NCI-H82 treated with DMSO at 0.1 percent for 48 hours (cell line): ENCODE results near the gene LCORL.
"Not testable (repeated sequence)": the region's sequence is repeated elsewhere in the genome, so short reads cannot be mapped to it uniquely, and the experiment has no call there.

Experiments
- DNase-seq: peaks from one replicate; lab custom pipeline; 2025; ENCODE audit not compliant: unreplicated experiment; lab: John Stamatoyannopoulos, UW

LCORL gene

GRCh38 chr4:18021720-18022571, at the start of gene LCORL:
Gene LCORL (minus strand): TSS chr4:18021755. CDS start chr4:18021751, 4 bp downstream.
- DNase-seq, result peak; percentile 93

GRCh38 chr4:18069810-18070209, 48.3 kb upstream of the LCORL start:
- no peak for DNase-seq

- no peak for DNase-seq
These were observed 45.5 kb upstream of the LCORL start for GRCh38 chr4:18067031-18067430.

- no peak for DNase-seq
These were observed 41.5 kb upstream of the LCORL start for GRCh38 chr4:18063079-18063478.

- no peak for DNase-seq
These were observed 36.4 kb upstream of the LCORL start for GRCh38 chr4:18057821-18058533.

GRCh38 chr4:18056030-18056429, 34.5 kb upstream of the LCORL start:
- DNase-seq, result no peak

DNA sequence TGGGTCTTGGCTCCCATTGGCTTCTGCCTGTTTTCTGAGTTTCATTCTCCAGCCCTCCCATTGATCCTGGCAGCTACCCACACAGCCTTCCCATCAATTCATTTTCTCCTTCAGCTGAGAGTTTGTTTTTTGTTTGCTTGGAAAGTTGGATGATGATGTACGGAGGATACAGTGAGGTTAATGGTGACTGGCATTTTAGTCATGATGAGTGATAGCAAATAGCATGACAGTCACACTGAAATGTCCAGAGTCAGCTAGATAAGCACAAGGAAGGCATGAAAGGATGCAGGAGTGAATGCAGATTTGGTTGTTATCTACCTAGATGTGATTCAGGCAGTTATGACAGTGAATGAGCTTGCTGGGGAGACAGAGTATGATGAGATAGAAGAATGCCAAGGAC, 30.6 kb upstream of the LCORL start:
- DNase-seq, result no peak

DNA sequence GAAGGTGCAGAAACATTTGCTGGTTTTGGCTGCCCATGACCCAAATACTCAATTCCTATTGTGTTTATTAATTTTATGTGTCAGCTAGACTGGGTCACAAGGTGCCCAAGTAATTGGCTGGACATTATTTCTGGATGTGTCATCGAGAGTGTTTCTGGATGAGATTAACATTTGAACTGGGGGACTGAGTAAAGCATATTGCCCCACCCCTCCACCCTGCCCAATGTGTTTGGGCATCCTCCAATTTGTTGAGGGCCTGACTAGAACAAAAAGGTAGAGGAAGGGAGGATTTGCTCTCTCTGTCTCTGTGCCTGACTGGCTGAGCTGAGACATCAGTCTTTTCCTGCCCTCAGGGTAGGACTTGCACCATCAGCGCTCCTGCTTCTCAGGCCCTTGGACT, 29.7 kb upstream of the LCORL start:
- DNase-seq, result no peak

- no peak for DNase-seq
These were observed 28.9 kb upstream of the LCORL start for GRCh38 chr4:18050448-18050847.

GRCh38 chr4:18049446-18049845, 27.9 kb upstream of the LCORL start:
- DNase-seq, result no peak

GRCh38 chr4:18042754-18043153, 21.2 kb upstream of the LCORL start:
- DNase-seq, result no peak

GRCh38 chr4:18042012-18042411, 20.5 kb upstream of the LCORL start:
- DNase-seq, result no peak

DNA sequence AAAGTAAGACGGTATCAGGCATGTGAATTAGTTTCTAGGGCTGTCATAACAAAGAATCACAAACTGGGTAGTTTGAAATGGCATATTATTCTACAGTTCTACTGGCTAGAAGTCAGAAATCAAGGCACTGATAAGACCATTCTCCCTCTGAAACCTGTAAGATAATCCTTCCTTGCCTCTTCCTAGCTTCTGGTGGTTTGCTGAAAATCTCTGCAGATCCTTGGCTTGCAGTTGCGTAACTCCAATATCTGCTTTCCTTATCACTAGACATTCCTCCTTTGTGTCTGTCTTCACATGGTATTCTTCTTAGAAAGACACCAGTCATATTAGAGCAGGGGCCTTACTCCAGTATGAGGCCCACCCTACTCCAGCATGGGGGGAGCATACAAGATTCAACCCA, 19.6 kb upstream of the LCORL start:
- DNase-seq, result no peak

- no peak for DNase-seq
These were observed 17.6 kb upstream of the LCORL start for GRCh38 chr4:18039113-18039512.

- not testable (repeated sequence) for DNase-seq
These were observed 14.8 kb upstream of the LCORL start for GRCh38 chr4:18036369-18036768.

- DNase-seq, result no peak
These were observed 12.5 kb upstream of the LCORL start for GRCh38 chr4:18034099-18034498.

GRCh38 chr4:18033111-18034085, 11.8 kb upstream of the LCORL start:
- no peak for DNase-seq

DNA sequence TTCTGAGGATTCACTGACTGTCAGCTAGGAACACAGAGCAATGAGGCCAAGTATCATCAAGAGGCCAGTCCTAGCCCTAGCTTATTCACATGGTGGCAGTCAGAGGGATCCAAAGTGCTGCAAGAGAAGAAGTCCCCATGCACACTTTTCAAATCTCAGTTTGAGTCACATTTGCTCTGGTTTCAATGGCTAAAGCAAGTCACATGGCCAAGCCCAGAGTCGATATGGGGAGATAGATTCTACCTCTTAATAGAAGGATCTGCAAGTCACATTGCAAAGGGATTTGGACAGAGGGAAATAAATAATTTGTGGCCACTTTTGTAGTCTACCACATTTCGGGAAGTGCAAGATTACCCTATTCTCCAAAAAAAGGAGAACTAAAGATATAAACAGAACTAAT, 3.7 kb upstream of the LCORL start:
- DNase-seq, result no peak

GRCh38 chr4:18022572-18023050, 1.1 kb upstream of the LCORL start:
- peak; percentile 59 for DNase-seq

- DNase-seq, result no peak
These were observed 160 bp downstream of the LCORL start for GRCh38 chr4:18021470-18021719.
